Upper lobe of left lung (tissue), 6 donors: ENCODE data around the gene ZNF407. TPM values are rescaled to one million over a fixed set of nuclear protein-coding genes. Genes with fewer than 3 reads are reported as not detected.

Experiments
- ATAC-seq, 2 donors: fragments of 200-7000 bp; cut with Tn5 transposase; one replicate each; pipeline ENCODE4 v1.9.1; 2022; ENCODE audit warnings: mild to moderate bottlenecking in 2 of 2, moderate library complexity in 2 of 2; ENCODE audit not compliant: low FRiP score in 2 of 2
- DNase-seq, 2 donors: peaks; one replicate each; pipeline ENCODE4 v3.0.0-alpha.2; 2019 to 2020
- H3K27ac ChIP-seq, 4 donors: fragments of 200-600 bp; sonication (generic); one replicate each; pipeline ENCODE4 v1.5.1; 2016 to 2019
- H3K27me3 ChIP-seq, 4 donors: fragments of 200-600 bp; sonication (generic); one replicate each; pipeline ENCODE4 v1.5.1; 2017 to 2019
- H3K36me3 ChIP-seq, 4 donors: fragments of 200-600 bp; sonication (generic); one replicate each; pipeline ENCODE4 v1.5.1; 2016 to 2019
- H3K4me1 ChIP-seq, 4 donors: fragments of 200-600 bp; sonication (generic); one replicate each; pipeline ENCODE4 v1.5.1; 2018 to 2019
- H3K4me3 ChIP-seq, 4 donors: fragments of 200-600 bp; sonication (generic); one replicate each; pipeline ENCODE4 v1.5.1; 2017 to 2019; ENCODE audit warnings: mild to moderate bottlenecking in 2 of 4, moderate library complexity in 1 of 4
- H3K9me3 ChIP-seq, 4 donors: fragments of 200-600 bp; sonication (generic); one replicate each; pipeline ENCODE4 v1.5.1; 2018 to 2019
- EP300 ChIP-seq, 4 donors: sonication (generic); formaldehyde crosslinking; IDR thresholded peaks; one replicate each; pipeline ENCODE4 v1.5.1; 2017; ENCODE audit warnings: antibody characterized with exemption in 4 of 4, control low read depth in 2 of 4
- POLR2A ChIP-seq, 4 donors: fragments of 450-650 bp; IDR thresholded peaks; one replicate each; pipeline ENCODE4 v1.5.1; 2016 to 2017; ENCODE audit warnings: antibody characterized with exemption in 4 of 4, mild to moderate bottlenecking in 2 of 4
- POLR2AphosphoS5 ChIP-seq, 2 donors: sonication (generic); formaldehyde crosslinking; IDR thresholded peaks; one replicate each; pipeline ENCODE4 v1.5.1; 2017; ENCODE audit warnings: antibody characterized with exemption in 2 of 2
- WGBS, 2 donors: methylation state at CpG; one replicate each; pipeline ENCODE4 v1.1.5; 2017 to 2018; 5-methylcytosine and 5-hydroxymethylcytosine counted together
- total RNA-seq, 6 donors: library from RNA; depleted of rRNA in 4 of 6; stranded (reverse); fragments of >200 nt in 4 of 6; gene quantifications; one replicate each; pipeline versions ENCODE4 v1.1.0 to v1.2.1, GENCODE V29; 2016 to 2021
- TF ChIP-seq, protein P1 (sequence below), 6 experiments: fragments of 450-650 bp in 4 of 6; fragments of 200-600 bp in 2 of 6; sonication (generic) in 2 of 6; IDR thresholded peaks; one replicate each; pipeline ENCODE4 v1.5.1; 2016 to 2019; ENCODE audit warnings: antibody characterized with exemption in 6 of 6
- donor health status: DM: no; HTN: no; CAD: no; lungs with moderate emphysema.
- donor health status: DM: no; HTN: yes; CAD: no; lungs with severe emphysema.

The ZNF407 gene
- total RNA-seq, 6 donors from 2014 or later: 12.2 to 77.5 (median 17.1) TPM

DNA sequence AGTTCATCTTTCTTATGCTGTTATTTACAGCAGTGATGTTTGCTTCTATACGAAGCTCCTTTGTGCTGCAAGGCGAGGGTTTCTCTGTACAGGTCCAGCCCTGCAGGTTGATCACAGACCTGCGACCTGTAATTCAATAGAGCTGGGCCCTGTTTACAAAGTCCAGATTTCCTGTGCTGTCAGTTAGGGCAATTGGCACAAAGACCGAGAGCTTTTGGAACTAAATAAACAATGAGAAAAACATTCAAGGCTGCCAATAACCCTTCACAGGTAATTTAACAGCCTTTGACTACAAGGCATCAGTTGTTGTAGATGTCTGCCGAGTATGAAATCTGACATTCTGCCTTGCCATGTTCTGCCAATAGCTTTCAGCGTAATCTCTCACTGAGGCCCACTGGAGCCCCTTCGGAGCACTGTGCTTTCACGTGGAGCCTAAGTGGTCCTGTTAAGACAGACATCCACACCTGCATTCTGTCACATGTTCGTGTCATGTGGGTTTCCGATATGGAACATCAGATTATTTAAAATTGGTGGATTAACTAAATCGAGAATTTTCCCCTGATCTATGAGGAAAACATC lies 378.8 kb downstream of the ZNF407 start:
- WGBS, 2 donors: 73 to 77% methylated on average over 11 of the region's 11 CpGs
- no peaks in the 10 kb centered on the region for H3K27me3 ChIP-seq
- H3K36me3 ChIP-seq: no peaks in the 10 kb centered on the region
- no peak overlapping the region for H3K4me3 ChIP-seq
- peaks cover 0 to 8% (median 2%) of the 10 kb centered on the region in 4 donors for H3K4me1 ChIP-seq
- TF ChIP-seq, protein P1, sequence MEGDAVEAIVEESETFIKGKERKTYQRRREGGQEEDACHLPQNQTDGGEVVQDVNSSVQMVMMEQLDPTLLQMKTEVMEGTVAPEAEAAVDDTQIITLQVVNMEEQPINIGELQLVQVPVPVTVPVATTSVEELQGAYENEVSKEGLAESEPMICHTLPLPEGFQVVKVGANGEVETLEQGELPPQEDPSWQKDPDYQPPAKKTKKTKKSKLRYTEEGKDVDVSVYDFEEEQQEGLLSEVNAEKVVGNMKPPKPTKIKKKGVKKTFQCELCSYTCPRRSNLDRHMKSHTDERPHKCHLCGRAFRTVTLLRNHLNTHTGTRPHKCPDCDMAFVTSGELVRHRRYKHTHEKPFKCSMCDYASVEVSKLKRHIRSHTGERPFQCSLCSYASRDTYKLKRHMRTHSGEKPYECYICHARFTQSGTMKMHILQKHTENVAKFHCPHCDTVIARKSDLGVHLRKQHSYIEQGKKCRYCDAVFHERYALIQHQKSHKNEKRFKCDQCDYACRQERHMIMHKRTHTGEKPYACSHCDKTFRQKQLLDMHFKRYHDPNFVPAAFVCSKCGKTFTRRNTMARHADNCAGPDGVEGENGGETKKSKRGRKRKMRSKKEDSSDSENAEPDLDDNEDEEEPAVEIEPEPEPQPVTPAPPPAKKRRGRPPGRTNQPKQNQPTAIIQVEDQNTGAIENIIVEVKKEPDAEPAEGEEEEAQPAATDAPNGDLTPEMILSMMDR (IDR thresholded peaks at IDR 0.05): no peak
- TF ChIP-seq POLR2A (IDR thresholded peaks at IDR 0.05): no peak
- no peak for TF ChIP-seq EP300 (IDR thresholded peaks at IDR 0.05)
- TF ChIP-seq POLR2AphosphoS5 (IDR thresholded peaks at IDR 0.05): no peak
- no peaks in the 10 kb centered on the region for H3K9me3 ChIP-seq
- no peak for ATAC-seq
- H3K27ac ChIP-seq: no peak overlapping the region
- no peak for DNase-seq

- Histone ChIP-seq H3K36me3 (no peaks in the 10 kb centered on the region), H3K4me3 (no peak overlapping the region), H3K27me3 (no peaks in the 10 kb centered on the region), H3K9me3 (no peaks in the 10 kb centered on the region), H3K27ac (no peak overlapping the region), H3K4me1 (peaks cover 0 to 8% (median 2%) of the 10 kb centered on the region in 4 donors)
- DNase-seq: no peak
- TF ChIP-seq EP300 (IDR thresholded peaks at IDR 0.05): no peak
- ATAC-seq: no peak
- WGBS, 2 donors: 100% methylated on average over 2 of the region's 2 CpGs
Observed at GRCh38 chr18:74977041-74977440, 379.4 kb downstream of the ZNF407 start.

DNA sequence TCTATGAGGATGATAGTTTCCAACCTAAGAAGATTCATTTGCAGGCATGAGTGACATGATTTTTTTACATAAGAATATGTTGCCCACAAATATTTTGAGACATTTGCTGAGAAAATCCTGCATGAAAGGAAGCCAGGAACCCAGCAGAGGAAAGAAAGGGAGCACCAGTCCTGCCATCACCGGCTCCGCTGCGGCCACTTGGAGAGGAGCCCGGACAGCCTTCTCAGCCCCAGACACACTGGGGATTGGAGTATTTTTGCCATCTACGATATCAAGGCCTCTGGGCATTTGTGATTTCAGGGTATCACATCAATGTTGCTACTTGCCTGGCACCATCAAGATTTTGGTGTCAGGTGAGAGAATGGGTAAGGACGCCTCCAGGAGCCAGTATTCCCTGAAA lies 383.0 kb downstream of the ZNF407 start:
- DNase-seq (no peak), ATAC-seq (no peak)

DNA sequence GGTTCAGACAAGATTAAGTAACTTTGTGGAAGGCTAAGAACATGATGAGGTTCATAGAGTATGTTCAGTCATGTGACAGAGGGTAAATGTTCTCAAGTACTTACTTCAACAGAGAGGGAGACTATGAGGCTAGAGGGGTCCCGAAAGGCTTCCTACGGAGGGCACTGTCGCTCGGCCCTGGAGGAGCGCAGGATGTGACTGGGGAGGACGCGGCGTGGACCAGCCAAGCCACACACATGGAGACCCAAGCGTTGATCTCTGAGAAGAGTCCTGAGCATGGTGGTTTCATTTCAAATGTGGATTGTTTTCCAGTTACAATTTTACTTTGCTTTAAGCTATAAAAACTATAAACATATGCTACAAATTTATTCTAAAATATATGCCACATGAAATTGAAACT lies 383.8 kb downstream of the ZNF407 start:
- DNase-seq (peak in 1 of 2 donors; percentile 50), ATAC-seq (no peak)

More for the DNA sequence above, 383.0 kb downstream of the ZNF407 start:
- no peak overlapping the region for H3K27ac ChIP-seq
- H3K4me3 ChIP-seq: no peak overlapping the region
- H3K36me3 ChIP-seq: no peaks in the 10 kb centered on the region
- WGBS, 2 donors: 90 to 97% methylated on average over 5 to 6 of the region's 6 CpGs
- TF ChIP-seq EP300 (IDR thresholded peaks at IDR 0.05) (no peak), POLR2A (IDR thresholded peaks at IDR 0.05) (no peak), POLR2AphosphoS5 (IDR thresholded peaks at IDR 0.05) (no peak)
- TF ChIP-seq, protein P1 (IDR thresholded peaks at IDR 0.05): no peak
- H3K27me3 ChIP-seq: no peaks in the 10 kb centered on the region
- H3K9me3 ChIP-seq: no peaks in the 10 kb centered on the region
- peaks cover 0 to 8% (median 2%) of the 10 kb centered on the region in 4 donors for H3K4me1 ChIP-seq

GRCh38 chr18:74982946-74983635 lies 385.4 kb downstream of the ZNF407 start:
- TF ChIP-seq EP300 (IDR thresholded peaks at IDR 0.05): peak in 1 of 4 donors; percentile 6
- TF ChIP-seq, protein P1 (IDR thresholded peaks at IDR 0.05): no peak
- peak in 1 of 4 donors; percentile 49 for TF ChIP-seq POLR2A (IDR thresholded peaks at IDR 0.05)
- TF ChIP-seq POLR2AphosphoS5 (IDR thresholded peaks at IDR 0.05): no peak
- H3K27me3 ChIP-seq: no peaks in the 10 kb centered on the region
- H3K9me3 ChIP-seq: no peaks in the 10 kb centered on the region
- H3K4me3 ChIP-seq: no peak overlapping the region
- no peak for DNase-seq
- no peaks in the 10 kb centered on the region for H3K36me3 ChIP-seq
- WGBS, 2 donors: 64 to 67% methylated on average over 6 of the region's 6 CpGs
- H3K4me1 ChIP-seq: no peaks in the 10 kb centered on the region
- peak overlapping the region in 3 of 4 donors; percentile 38 to 72 (median 57) for H3K27ac ChIP-seq
- peak in 1 of 2 donors; percentile 84 for ATAC-seq

More for the DNA sequence above, 383.8 kb downstream of the ZNF407 start:
- no peak overlapping the region for H3K27ac ChIP-seq
- 97 to 100% methylated on average over 9 of the region's 9 CpGs for WGBS, 2 donors
- H3K4me1 ChIP-seq: peaks cover 0 to 2% (median under 1%) of the 10 kb centered on the region in 4 donors
- H3K9me3 ChIP-seq: no peaks in the 10 kb centered on the region
- H3K27me3 ChIP-seq: no peaks in the 10 kb centered on the region
- TF ChIP-seq, protein P1 (IDR thresholded peaks at IDR 0.05): no peak
- TF ChIP-seq EP300 (IDR thresholded peaks at IDR 0.05): no peak
- TF ChIP-seq POLR2A (IDR thresholded peaks at IDR 0.05): no peak
- no peak for TF ChIP-seq POLR2AphosphoS5 (IDR thresholded peaks at IDR 0.05)
- no peak overlapping the region for H3K4me3 ChIP-seq
- no peaks in the 10 kb centered on the region for H3K36me3 ChIP-seq
